GM21381 (cell line): ENCODE data around the gene COPS3.

ENCODE experiments used
- ATAC-seq: cut with Tn5 transposase; IDR thresholded peaks from one replicate; pipeline ENCODE4 v1.9.1; 2021; ENCODE audit warnings: mild to moderate bottlenecking, moderate library complexity; ENCODE audit not compliant: unreplicated experiment

Gene COPS3

GRCh38 chr17:17223736-17224135 is 57.3 kb downstream of the COPS3 start:
- no peak for ATAC-seq

GRCh38 chr17:17221329-17221728 is 59.7 kb downstream of the COPS3 start:
- no peak for ATAC-seq

GRCh38 chr17:17220529-17220928 is 60.5 kb downstream of the COPS3 start:
- ATAC-seq, result no peak

GRCh38 chr17:17217995-17218394 is 63.1 kb downstream of the COPS3 start:
- ATAC-seq, result no peak

GRCh38 chr17:17216776-17217175 is 64.3 kb downstream of the COPS3 start:
- no peak for ATAC-seq

- no peak for ATAC-seq
These were observed 64.8 kb downstream of the COPS3 start for GRCh38 chr17:17216236-17216635.

GRCh38 chr17:17215575-17215974 is 65.5 kb downstream of the COPS3 start:
- no peak for ATAC-seq

GRCh38 chr17:17214646-17215436 is 66.2 kb downstream of the COPS3 start:
- ATAC-seq, result no peak

GRCh38 chr17:17213775-17214174 is 67.3 kb downstream of the COPS3 start:
- ATAC-seq, result no peak

- ATAC-seq, result no peak
These were observed 73.0 kb downstream of the COPS3 start for GRCh38 chr17:17207998-17208397.

GRCh38 chr17:17206913-17207335 is 74.1 kb downstream of the COPS3 start:
- no peak for ATAC-seq

GRCh38 chr17:17206124-17206912 is 74.7 kb downstream of the COPS3 start, which contains the start of gene PLD6:
PLD6 (minus strand) TSS chr17:17206333; CDS start chr17:17206286, 47 bp downstream.
- peak; percentile 45 for ATAC-seq

- peak; percentile 23 for ATAC-seq
These were observed 75.5 kb downstream of the COPS3 start for GRCh38 chr17:17205368-17206123.

GRCh38 chr17:17204635-17205231 is 76.3 kb downstream of the COPS3 start:
- no peak for ATAC-seq

- no peak for ATAC-seq
These were observed 76.9 kb downstream of the COPS3 start for GRCh38 chr17:17204041-17204591.

GRCh38 chr17:17203173-17203730 is 77.8 kb downstream of the COPS3 start:
- ATAC-seq, result no peak

GRCh38 chr17:17201907-17202306 is 79.1 kb downstream of the COPS3 start:
- no peak for ATAC-seq

GRCh38 chr17:17201271-17201670 is 79.8 kb downstream of the COPS3 start:
- ATAC-seq, result no peak

- ATAC-seq, result no peak
These were observed 80.2 kb downstream of the COPS3 start for GRCh38 chr17:17200831-17201230.

- ATAC-seq, result no peak
These were observed 80.7 kb downstream of the COPS3 start for GRCh38 chr17:17200311-17200710.
